Pericardium fibroblast (primary cell): ENCODE results near the gene ICE2. TPM values are rescaled to one million over a fixed set of nuclear protein-coding genes. Genes with fewer than 3 reads are reported as not detected.

Source experiments
- total RNA-seq: library from RNA; depleted of rRNA; stranded (reverse); fragments of >200 nt; gene quantifications from 2 replicates; pipeline ENCODE4 v1.2.3, GENCODE V29; 2015

ICE2 gene
- 9.3 and 22.2 TPM in 2 replicates for total RNA-seq

GRCh38 chr15:60478566-60479360, at the start of gene ICE2:
Gene ICE2 (minus strand): TSS chr15:60479142. CDS start chr15:60477977, 1,165 bp downstream.

GRCh38 chr15:60397772-60398445, 81.0 kb downstream of the ICE2 start, which contains the start of gene ANXA2:
Gene ANXA2 (minus strand): TSS chr15:60397986. CDS start chr15:60386075, 11,911 bp downstream.

Other genes starting within 250 kb of the ICE2 start
- gene ANXA2, start 81.2 kb downstream of the ICE2 start, total RNA-seq, result 2,094 and 3,132 TPM in 2 replicates